HuH-7.5 (cell line): Measurements from ENCODE around the gene NOVA2.
A peak's percentile ranks its signal among the peaks of the same experiment; 100 is the strongest.

ENCODE experiments used
- DNase-seq: peaks from one replicate; pipeline ENCODE4 v3.0.0; 2011; ENCODE audit warnings: low spot score

NOVA2 gene

DNA sequence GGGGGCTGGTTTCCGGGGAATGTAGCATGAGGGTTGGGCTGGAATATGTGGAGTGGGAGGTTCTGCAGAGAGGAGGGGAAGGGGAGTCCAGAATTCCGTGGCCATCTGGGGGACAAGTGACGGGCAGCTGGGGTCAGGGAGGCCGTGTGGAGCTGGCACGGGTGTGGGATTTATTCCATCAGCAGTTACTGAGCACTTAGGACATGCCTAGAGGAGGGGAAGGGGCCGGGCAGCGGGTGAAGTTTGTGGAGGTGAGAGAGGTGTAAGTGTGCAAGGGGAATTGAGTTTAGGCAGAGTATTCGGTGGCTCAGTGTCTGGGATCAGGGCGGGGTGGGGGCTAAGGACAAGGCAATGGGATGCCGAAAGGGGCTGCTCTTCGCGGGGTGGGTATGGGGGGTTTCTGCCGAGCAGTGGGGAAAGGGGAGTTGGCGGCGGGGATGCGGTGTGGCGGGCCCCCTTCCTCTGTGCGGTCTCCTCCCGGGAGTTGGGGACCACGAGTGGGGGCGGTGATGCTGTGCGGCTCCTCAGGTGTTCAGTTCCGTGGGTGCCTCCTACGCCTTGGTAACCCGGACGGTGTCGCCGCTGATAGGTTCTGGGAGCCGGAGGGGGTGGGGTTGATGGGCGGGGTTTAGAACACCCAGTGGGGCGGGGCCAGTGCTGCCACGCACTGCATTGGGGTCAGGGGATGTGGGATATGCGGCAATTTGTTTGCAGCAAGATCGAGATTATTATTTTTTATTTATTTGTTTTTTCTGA is 27.0 kb upstream of the NOVA2 start:
- no peak for DNase-seq

DNA sequence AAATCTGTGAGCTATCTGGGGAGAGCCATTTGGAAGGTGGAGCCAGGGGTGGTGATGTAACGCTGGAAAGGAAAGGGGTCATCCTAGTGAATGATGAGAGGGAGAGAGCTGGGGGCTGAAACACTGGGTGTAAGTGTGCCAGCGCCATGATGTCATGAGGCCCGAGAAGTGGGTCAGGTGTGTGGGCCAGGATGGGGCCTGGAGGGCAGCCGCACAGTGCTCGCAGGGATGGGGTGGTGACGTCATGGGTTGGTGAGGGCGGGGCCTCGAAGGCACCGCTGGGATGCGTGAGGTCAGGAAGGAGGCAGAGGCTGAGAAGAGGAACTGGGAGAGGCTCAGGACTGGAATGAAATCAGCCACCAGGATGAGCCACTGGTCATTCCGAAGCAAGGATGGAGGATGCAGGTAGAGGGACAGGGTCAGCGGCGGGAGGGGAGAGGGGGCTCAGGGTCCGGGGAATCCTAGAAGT is 26.0 kb upstream of the NOVA2 start:
- no peak for DNase-seq

DNA sequence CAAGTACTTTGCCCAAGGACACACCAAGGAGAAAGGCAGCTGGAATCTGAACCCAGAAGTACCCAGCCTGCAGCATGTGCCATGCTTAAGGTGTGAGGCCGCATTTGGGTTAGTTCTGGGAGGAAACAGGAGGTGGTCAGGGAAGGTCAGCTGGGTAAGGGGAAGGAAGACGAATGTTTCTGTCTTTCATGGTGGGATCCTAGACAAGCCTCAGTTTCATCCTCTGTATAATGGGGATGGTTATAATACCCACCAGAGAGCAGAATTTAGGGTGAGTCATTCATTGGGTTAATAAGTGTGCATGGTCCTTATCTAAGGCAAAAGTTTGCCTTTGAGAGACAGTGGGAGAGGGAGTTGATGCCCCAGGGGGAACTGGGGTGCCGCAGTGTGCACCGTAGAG is 25.2 kb upstream of the NOVA2 start:
- no peak for DNase-seq

DNA sequence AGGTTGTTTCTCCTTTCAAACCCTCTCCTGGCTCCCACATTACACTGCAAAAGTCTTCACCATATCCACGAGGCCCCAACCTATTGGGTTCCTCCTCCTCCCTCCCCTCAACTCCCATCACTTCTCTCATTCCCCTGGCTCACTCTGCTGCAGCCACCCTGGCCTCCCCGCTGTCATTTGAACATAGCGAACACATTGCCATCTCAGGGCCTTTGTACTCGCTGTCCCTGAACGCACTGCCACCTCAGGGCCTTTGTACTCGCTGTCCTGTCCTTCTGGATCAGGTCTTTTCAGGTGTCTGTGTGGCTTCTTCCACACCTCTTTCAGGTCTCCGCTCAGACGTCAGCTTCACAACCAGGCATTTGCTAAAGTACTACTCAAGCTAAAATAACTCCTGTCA is 23.3 kb upstream of the NOVA2 start:
- no peak for DNase-seq

DNA sequence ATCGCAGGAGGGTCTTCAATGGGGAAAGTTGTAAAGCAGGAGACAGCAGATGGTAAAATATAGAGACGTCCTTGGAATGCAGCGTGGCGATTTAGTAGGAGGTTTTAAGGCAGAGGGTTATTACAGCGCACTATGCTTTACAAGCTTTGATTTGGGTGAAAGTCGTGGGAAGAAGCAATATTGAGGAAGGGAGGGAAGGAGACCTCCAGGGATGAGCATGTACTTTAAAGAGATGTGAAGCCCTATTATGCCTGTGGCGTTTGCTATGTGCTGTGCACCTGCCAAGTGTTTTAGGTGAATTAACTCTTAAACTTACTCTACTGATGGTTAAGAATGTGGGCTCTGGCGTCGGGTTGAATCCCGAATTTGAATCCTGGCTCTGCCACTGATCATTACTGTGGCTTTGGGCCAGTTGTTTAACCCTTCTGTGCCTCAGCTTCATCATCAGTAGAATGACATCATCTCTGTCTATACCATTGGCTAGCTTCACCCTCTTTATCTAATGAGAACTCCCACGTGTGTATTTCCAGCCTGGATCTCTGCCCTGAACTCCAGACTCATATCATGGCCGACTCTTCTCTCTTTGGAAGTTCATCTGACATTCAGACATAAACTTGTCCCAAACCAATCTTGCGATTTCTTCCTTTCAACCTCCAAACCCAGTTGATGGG is 22.2 kb upstream of the NOVA2 start:
- no peak for DNase-seq

GRCh38 chr19:45994998-45995714 is 21.5 kb upstream of the NOVA2 start, which contains the start of gene CCDC61:
Gene CCDC61 (plus strand): TSS chr19:45995467. CDS start chr19:46003019, 7,552 bp downstream.
- peak; percentile 99 for DNase-seq

- no peak for DNase-seq
These were observed 20.9 kb upstream of the NOVA2 start for GRCh38 chr19:45994456-45994997.

DNA sequence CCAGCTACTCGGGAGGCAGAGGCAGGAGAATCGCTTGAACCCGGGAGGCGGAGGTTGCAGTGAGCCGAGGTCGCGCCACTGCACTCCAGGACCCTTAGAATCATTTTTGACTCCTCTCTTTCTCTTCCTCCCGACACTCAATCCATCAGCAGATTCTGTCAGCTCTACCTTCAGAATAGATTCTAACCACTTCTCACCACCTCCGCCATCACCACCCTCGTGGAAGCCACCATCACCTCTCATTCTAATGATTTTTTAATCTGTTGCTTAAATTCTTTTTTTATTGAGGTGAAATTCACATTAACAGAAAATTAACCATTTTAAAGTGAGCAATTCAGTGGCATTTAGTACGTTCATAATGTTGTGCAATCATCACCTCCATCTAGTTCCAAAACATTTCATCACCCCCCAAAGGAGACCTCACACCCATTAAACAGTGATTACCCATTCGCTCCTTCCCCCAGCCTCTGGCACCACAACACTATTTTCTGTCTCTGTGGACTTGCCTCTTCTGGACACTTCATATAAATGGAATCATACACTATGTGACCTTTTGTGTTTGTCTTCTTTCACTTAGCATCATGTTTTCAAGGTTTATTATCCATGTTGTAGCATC is 16.6 kb upstream of the NOVA2 start:
- DNase-seq, result no peak

DNA sequence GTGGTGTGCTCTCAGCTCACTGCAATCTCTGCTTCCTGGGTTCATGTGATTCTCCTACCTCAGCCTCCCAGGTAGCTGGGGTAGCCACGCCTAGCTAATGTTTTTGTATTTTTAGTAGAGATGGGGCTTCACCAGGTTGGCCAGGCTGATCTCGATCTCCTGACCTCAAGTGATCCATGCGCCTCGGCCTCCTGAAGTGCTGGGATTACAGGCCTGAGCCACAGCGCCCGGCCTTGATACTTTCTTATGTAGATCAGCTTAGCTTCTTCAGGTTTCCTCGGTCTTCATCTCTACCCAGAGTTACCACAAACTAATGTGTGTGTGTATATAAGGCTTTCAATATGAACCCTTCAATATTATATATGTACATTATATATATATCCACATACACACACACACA is 11.7 kb upstream of the NOVA2 start:
- DNase-seq, result no peak

GRCh38 chr19:45981350-45981749 is 7.7 kb upstream of the NOVA2 start:
- no peak for DNase-seq

DNA sequence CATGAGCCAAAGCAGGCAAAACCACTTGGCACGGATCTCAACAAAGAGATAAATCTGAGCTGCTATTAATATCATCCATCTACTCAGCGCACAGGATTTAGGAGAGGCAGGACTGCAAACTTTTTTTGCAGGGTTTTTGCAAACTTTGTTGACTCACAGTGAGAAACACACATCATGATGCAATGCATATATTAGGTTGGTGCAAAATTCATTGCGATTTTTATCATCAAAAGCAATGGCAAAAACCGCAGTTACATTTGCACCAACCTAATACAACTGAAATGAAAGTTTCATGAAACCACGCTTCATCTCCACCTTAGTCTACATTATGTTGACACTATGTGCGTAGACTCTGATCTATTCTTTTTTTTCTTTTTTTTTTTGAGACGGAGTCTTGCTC is 4.5 kb upstream of the NOVA2 start:
- no peak for DNase-seq

GRCh38 chr19:45976178-45976577 is 2.5 kb upstream of the NOVA2 start:
- no peak for DNase-seq

DNA sequence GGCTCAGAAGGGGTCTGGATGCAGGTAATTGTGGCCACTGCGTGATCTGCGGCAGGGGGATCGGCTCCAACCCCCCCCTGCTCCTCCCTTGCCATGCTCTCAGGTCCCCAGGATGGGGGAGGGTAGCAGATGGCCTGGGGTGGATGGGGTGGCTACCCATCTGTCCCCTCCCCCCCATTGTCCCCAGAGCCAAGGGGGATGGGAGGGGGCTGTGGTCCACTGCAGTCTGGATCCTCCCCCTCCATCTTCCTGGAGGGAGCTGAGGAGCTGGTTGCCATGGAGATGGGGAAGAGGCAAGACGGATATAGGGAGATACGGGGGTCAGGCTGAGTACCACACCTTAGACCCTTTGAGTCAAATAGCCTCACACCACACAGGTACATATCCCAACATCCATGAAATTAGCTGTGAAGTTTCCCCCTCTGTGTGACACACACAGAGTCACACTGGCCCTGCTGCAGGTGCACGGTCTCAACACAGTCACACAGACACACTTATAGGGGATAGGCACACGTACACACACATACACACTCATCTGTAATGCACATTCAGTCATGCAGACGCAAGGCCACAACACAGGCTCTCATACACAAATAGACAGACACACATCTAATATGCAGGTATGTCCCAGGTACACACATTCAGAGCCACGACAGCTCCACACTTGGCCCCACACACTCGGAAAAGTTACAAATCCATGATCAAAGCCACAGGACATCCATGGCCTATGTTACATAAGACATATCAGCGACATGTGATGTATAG is 1.8 kb upstream of the NOVA2 start:
- DNase-seq, result no peak

DNA sequence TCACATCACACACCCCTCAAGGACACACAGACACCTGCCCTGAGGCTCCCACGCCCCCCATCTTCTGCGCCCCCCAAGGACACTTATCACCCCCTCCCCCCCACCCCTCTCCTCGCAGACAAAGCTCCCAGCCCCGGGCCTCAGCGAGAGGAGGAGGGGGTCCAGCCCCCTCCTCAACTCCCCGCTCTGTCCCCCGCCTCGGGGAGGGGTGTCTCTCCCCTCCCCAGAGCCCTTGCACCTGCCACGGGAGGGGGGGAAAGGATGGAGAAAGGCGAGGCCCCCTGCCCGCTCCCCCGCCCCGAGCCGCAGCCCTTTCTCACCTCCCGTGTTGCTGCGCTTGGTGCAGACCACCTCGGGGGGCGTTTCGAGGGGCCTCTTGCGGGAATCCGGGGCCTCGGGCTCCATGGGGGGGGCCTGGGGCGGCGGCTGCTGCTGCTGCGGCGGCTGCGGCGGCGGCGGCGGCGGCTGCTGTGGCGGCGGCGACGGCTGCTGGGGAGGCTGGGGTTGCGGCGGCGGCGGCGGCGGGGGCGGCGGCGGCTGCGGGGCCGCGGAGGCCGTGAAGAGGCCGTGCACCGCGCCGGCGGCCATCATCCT is 621 bp downstream of the NOVA2 start:
- DNase-seq, result no peak

- DNase-seq, result no peak
These were observed 1.4 kb downstream of the NOVA2 start for GRCh38 chr19:45972081-45972946.

GRCh38 chr19:45971260-45971902 is 2.3 kb downstream of the NOVA2 start:
- no peak for DNase-seq

- no peak for DNase-seq
These were observed 4.0 kb downstream of the NOVA2 start for GRCh38 chr19:45969676-45970075.

DNA sequence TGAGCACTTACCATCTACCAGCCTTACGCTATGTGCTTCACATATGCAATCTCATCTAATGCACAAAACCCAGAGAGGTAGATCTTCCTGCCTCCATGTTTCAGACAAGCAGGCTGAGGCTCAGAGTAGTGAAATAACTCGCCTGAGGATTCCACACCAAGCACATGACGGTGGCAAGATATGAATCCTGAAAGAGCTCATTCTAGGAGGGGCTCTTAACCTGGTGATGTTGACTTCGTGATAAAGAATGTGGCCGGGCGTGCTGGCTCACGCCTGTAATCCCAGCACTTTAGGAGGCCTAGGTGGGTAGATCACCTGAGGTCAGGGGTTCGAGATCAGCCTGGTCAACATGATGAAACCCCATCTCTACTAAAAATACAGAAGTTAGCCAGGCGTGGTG is 5.0 kb downstream of the NOVA2 start:
- DNase-seq, result no peak

GRCh38 chr19:45967246-45967645 is 6.4 kb downstream of the NOVA2 start:
- DNase-seq, result no peak

DNA sequence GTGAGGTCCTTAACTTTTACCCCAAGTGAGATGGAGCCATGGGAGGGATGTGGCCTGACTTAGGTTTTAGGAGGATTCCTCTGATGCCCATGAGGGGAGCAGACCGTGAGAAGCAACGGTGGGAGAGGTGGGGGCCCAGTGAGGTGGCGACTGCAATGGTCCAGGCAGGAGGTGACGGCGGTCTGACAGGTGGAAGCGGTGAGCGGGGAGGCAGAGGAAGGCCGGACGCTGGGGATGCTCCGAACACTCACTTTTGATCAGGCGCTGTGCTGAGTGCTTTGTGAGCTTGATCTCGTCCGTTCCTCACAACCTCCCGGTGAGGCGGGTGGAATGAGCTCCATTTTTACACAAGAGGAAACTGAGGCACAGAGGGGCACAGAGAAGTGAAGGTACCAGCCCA is 11.6 kb downstream of the NOVA2 start:
- no peak for DNase-seq
